Activated naive CD4-positive, alpha-beta T cell treated with anti-CD3 and anti-CD28 coated beads for 36 hours (primary cell): ENCODE data around the gene VPS52. TPM values are rescaled to one million over a fixed set of nuclear protein-coding genes. Genes with fewer than 3 reads are reported as not detected.
A peak's percentile ranks its signal among the peaks of the same experiment; 100 is the strongest.

Source experiments
- CTCF ChIA-PET: fragments of 350-600 bp; sonication (Branson Sonifier 250); formaldehyde crosslinking; loops from one replicate; lab custom pipeline; 2021; ENCODE audit warnings: antibody characterized with exemption; lab: Charles Lee
- DNase-seq: peaks from one replicate; pipeline ENCODE4 v3.0.0-alpha.2; 2020
- H3K27ac Mint-ChIP-seq: one replicate; pipeline ENCODE4 v1.8.0; 2021; ENCODE audit warnings: mild to moderate bottlenecking, mixed read lengths
- H3K27me3 Mint-ChIP-seq: one replicate; pipeline ENCODE4 v1.8.0; 2021; ENCODE audit warnings: low read depth, mixed read lengths
- H3K36me3 Mint-ChIP-seq: one replicate; pipeline ENCODE4 v1.8.0; 2021; ENCODE audit warnings: low read depth, mixed read lengths
- H3K4me1 Mint-ChIP-seq: one replicate; pipeline ENCODE4 v1.8.0; 2021; ENCODE audit warnings: low read depth, mixed read lengths
- H3K4me3 Mint-ChIP-seq: one replicate; pipeline ENCODE4 v1.8.0; 2021; ENCODE audit warnings: mild to moderate bottlenecking, moderate library complexity, mixed read lengths
- H3K9me3 Mint-ChIP-seq: one replicate; pipeline ENCODE4 v1.8.0; 2021; ENCODE audit warnings: mixed read lengths
- intact Hi-C: fragments of 100-400 bp; cut with micrococcal nuclease; formaldehyde crosslinking; loops from one replicate; pipeline ENCODE4 v1.15.1; 2023
- total RNA-seq, 2 experiments: library from RNA; stranded (reverse); gene quantifications; one replicate each; pipeline ENCODE4 v1.2.3, GENCODE V29; 2021

The VPS52 gene
- total RNA-seq, 2 experiments from 2014 or later = 30.3 to 31.0 TPM

- no peaks in the 10 kb centered on the region for H3K27me3 Mint-ChIP-seq
- H3K4me1 Mint-ChIP-seq = peaks cover 26% of the 10 kb centered on the region
- H3K9me3 Mint-ChIP-seq = no peaks in the 10 kb centered on the region
- CTCF ChIA-PET = no interaction called here
- H3K36me3 Mint-ChIP-seq = peaks cover 25% of the 10 kb centered on the region
- no peak for DNase-seq
- intact Hi-C loops = no loop called here
- H3K4me3 Mint-ChIP-seq = no peak overlapping the region
- no peak overlapping the region for H3K27ac Mint-ChIP-seq
Measured at GRCh38 chr6:33254591-33254990, 17.1 kb downstream of the VPS52 start.

DNA sequence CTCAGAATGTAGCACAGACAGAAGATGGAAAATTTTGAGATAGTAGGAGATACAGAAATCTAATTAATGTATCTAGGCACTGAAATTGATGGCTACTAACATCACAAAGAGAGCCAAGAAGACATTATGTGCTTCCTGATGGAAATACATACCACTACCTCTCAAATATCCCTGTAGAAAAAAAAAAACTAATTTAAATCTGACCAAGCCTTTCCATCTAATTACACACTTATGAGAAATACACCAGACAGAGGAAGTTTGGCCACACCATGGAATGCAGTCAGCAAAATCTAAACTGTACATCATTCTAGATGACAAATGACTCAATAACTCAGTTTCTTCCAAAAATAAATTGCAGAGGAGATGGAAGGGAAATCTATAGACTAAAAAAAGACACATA is 18.9 kb downstream of the VPS52 start:
- no peaks in the 10 kb centered on the region for H3K9me3 Mint-ChIP-seq
- intact Hi-C loops = no loop called here
- H3K36me3 Mint-ChIP-seq = peaks cover 22% of the 10 kb centered on the region
- H3K4me3 Mint-ChIP-seq = no peak overlapping the region
- H3K27ac Mint-ChIP-seq = no peak overlapping the region
- no peaks in the 10 kb centered on the region for H3K27me3 Mint-ChIP-seq
- H3K4me1 Mint-ChIP-seq = peaks cover 37% of the 10 kb centered on the region
- CTCF ChIA-PET = no interaction called here
- no peak for DNase-seq

DNA sequence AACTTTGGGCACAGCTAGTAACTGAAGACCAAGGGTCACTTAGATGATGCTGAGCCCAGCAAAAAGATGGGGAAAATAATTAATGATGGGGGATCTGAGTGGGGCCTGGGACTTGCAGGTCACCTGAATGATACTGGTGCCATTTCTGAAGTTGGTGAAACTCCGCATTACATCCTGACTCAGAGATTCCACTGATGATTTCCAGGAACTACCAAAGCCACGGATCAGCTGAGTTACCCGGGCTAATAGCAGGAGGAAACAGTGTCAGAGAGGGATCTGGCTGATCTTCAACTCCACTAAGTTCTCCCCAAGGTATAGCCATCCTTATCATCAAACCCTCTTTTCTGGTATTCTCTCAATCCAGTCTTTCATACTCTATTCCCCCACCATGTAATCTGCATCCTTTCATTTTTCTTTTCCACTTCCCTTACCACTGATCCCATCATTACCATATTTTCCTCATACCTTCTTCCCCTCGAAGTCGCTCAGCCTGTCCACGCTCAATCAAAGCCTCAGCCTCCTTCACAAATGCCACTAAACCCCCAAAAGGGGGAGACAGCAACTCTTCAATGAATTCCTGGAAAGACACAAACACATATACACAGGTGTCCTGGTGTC is 20.2 kb downstream of the VPS52 start:
- DNase-seq = no peak
- Mint-ChIP-seq H3K27me3 (no peaks in the 10 kb centered on the region), H3K4me3 (no peak overlapping the region), H3K36me3 (peaks cover 21% of the 10 kb centered on the region), H3K4me1 (peaks cover 37% of the 10 kb centered on the region), H3K27ac (no peak overlapping the region), H3K9me3 (no peaks in the 10 kb centered on the region)
- CTCF ChIA-PET = interaction anchor here (1.4 to 1.9 kb wide), 2 partner anchors 20 to 25 kb away, joined by 3 to 6 read pairs; partner anchors contain the start of genes B3GALT4, RPS18 and VPS52
- intact Hi-C loops = no loop called here

- no peaks in the 10 kb centered on the region for H3K27me3 Mint-ChIP-seq
- H3K9me3 Mint-ChIP-seq = no peaks in the 10 kb centered on the region
- peak overlapping the region; percentile 90 for H3K4me3 Mint-ChIP-seq
- intact Hi-C loops = no loop called here
- CTCF ChIA-PET = interaction anchor here (1.0 to 5.5 kb wide), 8 partner anchors 11 to 126 kb away, joined by 3 to 57 read pairs (median 3); partner anchors contain the start of genes B3GALT4, RPS18 and VPS52
- H3K4me1 Mint-ChIP-seq = peaks cover 37% of the 10 kb centered on the region
- DNase-seq = no peak
- peaks cover 21% of the 10 kb centered on the region for H3K36me3 Mint-ChIP-seq
- peak overlapping the region; percentile 93 for H3K27ac Mint-ChIP-seq
Measured at GRCh38 chr6:33250731-33251130, 20.9 kb downstream of the VPS52 start.

DNA sequence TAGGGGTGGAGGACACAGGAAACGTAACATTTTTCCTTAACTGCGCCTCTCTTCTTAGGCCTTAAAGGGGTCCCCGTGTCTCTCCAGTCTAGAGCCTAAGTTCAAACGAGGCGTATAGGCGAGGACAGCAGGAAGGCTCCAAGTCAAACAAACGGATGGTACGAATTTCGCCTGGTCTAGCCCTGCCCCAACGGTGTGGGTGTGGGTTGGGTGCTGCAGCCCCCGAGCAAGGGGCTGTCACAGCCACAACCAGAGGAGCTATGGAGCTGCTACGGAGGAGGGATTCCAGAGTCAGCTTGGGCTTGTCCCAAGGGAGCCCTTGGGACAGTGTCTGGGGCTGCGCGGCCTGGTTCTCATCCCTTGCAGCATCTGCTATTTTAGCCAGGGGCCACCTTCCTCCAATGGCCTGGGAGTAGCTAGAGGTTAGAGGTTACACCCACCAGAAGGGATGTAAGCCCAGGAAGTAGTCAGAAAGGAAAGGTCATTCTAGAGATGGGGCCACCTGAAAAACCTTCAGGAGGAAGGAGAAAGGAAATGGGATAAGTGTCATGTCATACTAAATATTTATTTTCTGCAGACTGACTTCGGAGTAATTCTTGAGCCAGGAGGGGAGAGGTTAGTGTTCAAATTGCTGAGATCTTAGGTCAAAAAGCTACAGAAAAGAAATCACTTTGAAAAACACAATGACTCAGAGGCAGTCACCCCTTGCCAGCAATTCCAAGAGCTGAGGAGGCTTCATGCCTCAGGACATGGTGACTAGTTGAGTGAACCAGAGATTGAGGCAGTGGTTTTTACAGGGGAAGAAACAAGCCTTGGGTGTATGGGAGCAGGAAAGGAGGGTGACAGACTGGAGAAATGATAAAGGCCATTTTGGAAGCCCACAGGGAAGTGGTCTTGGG is 21.7 kb downstream of the VPS52 start:
- H3K27ac Mint-ChIP-seq = peak overlapping the region; percentile 93
- CTCF ChIA-PET = interaction anchor here (1.0 to 5.5 kb wide), 16 partner anchors 8 to 230 kb away, joined by 3 to 57 read pairs (median 5); partner anchors contain the start of genes B3GALT4, HSD17B8, PFDN6 and RPS18
- H3K4me3 Mint-ChIP-seq = peak overlapping the region; percentile 90
- H3K9me3 Mint-ChIP-seq = no peaks in the 10 kb centered on the region
- H3K27me3 Mint-ChIP-seq = no peaks in the 10 kb centered on the region
- H3K36me3 Mint-ChIP-seq = peaks cover 21% of the 10 kb centered on the region
- peak; percentile 36 for DNase-seq
- peaks cover 37% of the 10 kb centered on the region for H3K4me1 Mint-ChIP-seq
- intact Hi-C loops = loop anchor here (1.0 to 2.0 kb wide), 7 partner anchors 21 to 73 kb away; partner anchors contain the start of genes PFDN6, RXRB, SLC39A7 and TAPBP

DNA sequence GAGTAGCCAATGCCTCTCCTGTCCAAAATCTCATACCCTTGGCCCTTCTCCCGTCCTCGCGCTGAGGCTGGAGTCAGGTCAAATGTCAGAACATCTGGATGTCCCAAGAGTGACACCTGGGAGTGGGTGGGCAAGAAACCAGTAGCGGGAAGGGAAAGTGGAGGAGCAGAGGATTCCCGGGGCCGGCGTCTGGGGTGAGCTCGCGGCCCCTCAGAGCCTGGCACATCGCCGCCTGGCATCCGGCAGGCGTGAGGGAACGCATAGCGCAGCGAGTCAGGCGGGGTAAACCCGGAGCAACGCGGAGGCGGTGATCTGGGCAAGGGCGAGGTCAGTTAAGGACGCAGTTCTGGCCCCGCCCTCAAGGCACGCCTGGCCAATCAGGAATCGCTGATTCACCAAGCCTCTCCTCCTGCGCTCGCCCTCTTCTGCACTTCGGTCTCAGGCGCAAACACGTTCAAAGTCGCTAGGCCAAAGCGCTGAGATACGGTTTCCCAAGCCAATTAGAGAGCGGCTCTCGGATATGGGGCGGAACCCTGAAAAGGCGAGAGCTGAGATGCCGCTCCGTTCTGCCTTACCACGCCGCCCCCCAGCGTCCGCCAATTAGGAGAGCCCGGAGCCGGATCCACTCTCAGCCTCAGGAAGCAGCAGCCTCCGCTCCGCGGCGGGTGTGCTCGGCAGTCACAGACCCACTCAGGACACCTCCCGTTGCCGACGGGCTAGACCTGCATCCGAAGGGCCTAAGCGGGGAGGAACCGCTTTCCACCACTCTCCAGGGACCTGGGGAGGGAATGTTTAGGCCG is 22.5 kb downstream of the VPS52 start:
- Mint-ChIP-seq H3K4me1 (peaks cover 37% of the 10 kb centered on the region), H3K36me3 (peaks cover 21% of the 10 kb centered on the region), H3K27me3 (no peaks in the 10 kb centered on the region), H3K9me3 (no peaks in the 10 kb centered on the region), H3K27ac (peak overlapping the region; percentile 93), H3K4me3 (peak overlapping the region; percentile 90)
- CTCF ChIA-PET = interaction anchor here (0.8 to 5.5 kb wide), 30 partner anchors 9 to 235 kb away, joined by 3 to 57 read pairs (median 5); partner anchors contain the start of genes B3GALT4, HSD17B8, PFDN6 and RING1
- peak; percentile 99 for DNase-seq
- intact Hi-C loops = loop anchor here (1.0 to 2.0 kb wide), 11 partner anchors 22 to 235 kb away; partner anchors contain the start of genes PFDN6, RXRB, SLC39A7 and TAPBP

DNA sequence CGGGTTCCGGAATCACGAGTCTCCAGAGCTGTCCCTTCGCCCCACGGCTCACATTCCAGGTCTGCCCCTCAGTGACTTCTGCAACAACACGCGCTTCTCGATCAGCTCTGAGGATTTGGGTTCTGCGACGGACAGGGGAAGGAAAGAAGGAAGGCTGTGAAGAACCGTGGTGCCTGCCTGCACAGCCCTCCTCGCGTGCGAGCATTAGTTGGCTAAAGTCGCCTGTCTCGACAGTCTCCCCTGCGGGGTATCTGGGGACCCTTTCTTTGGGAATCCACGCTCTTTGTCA is 23.1 kb downstream of the VPS52 start:
- CTCF ChIA-PET = interaction anchor here (0.8 to 5.5 kb wide), 28 partner anchors 9 to 234 kb away, joined by 3 to 57 read pairs (median 5); partner anchors contain the start of genes B3GALT4, HSD17B8, RING1 and RPS18
- DNase-seq = no peak
- H3K4me1 Mint-ChIP-seq = peaks cover 37% of the 10 kb centered on the region
- no peaks in the 10 kb centered on the region for H3K27me3 Mint-ChIP-seq
- no peaks in the 10 kb centered on the region for H3K9me3 Mint-ChIP-seq
- intact Hi-C loops = loop anchor here (1.0 to 2.0 kb wide), 5 partner anchors 66 to 234 kb away; partner anchors contain the start of gene TAPBP
- H3K36me3 Mint-ChIP-seq = peaks cover 21% of the 10 kb centered on the region
- peak overlapping the region; percentile 93 for H3K27ac Mint-ChIP-seq
- peak overlapping the region; percentile 90 for H3K4me3 Mint-ChIP-seq

DNA sequence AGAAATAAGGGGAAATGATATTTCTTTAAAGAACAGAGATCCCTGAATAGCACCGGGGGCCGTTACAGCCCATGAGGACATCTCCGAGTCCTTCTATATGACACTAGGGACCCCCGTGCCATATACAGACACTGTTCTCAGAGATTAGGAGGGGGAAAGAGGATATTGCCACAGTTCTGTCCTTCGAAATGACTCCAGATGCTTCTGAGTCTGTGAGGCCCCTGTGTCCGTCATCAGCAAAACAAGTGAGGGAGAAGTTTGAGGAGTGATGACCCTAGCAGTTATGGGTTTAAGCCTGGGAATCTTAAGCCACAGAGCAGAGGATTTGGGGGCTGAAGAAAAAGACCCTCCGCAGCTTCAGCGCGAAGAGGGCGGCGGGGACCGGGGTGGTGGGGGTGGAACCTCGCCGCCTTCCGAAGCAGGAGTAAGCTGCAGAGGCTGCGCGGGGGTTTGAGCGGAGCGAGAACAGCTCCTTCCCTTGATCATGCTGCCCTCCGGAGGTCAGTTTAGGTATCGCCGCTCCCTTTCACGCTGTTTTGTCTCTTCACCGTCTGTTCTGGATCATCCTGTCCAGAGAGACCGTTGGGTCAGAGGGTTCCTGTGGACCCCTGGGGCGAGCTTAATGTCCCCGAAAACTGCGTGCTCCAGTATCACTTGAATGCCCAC is 23.6 kb downstream of the VPS52 start:
- peak overlapping the region; percentile 93 for H3K27ac Mint-ChIP-seq
- no peaks in the 10 kb centered on the region for H3K9me3 Mint-ChIP-seq
- intact Hi-C loops = loop anchor here (1.0 to 2.0 kb wide), 5 partner anchors 67 to 234 kb away; partner anchors contain the start of gene TAPBP
- CTCF ChIA-PET = interaction anchor here (0.7 to 5.5 kb wide), 28 partner anchors 8 to 234 kb away, joined by 3 to 57 read pairs (median 5); partner anchors contain the start of genes B3GALT4, HSD17B8, RING1 and RPS18
- peaks cover 21% of the 10 kb centered on the region for H3K36me3 Mint-ChIP-seq
- peak; percentile 97 for DNase-seq
- no peaks in the 10 kb centered on the region for H3K27me3 Mint-ChIP-seq
- peak overlapping the region; percentile 90 for H3K4me3 Mint-ChIP-seq
- H3K4me1 Mint-ChIP-seq = peaks cover 39% of the 10 kb centered on the region

- Mint-ChIP-seq H3K4me1 (peaks cover 18% of the 10 kb centered on the region), H3K9me3 (no peaks in the 10 kb centered on the region), H3K27me3 (peaks cover 3% of the 10 kb centered on the region), H3K4me3 (no peak overlapping the region), H3K27ac (no peak overlapping the region), H3K36me3 (no peaks in the 10 kb centered on the region)
- intact Hi-C loops = no loop called here
- CTCF ChIA-PET = interaction anchor here (0.8 kb wide), 1 partner anchor 46 kb away, joined by 3 read pairs; no protein-coding TSS in a partner anchor
- no peak for DNase-seq
Measured at GRCh38 chr6:33243476-33243875, 28.2 kb downstream of the VPS52 start.

- H3K27ac Mint-ChIP-seq = no peak overlapping the region
- H3K4me1 Mint-ChIP-seq = peaks cover 14% of the 10 kb centered on the region
- CTCF ChIA-PET = no interaction called here
- H3K36me3 Mint-ChIP-seq = no peaks in the 10 kb centered on the region
- H3K27me3 Mint-ChIP-seq = peaks cover 3% of the 10 kb centered on the region
- intact Hi-C loops = loop anchor here (1.0 kb wide), 1 partner anchor 37 kb away; no protein-coding TSS in a partner anchor
- H3K4me3 Mint-ChIP-seq = no peak overlapping the region
- no peaks in the 10 kb centered on the region for H3K9me3 Mint-ChIP-seq
- no peak for DNase-seq
Measured at GRCh38 chr6:33241968-33242367, 29.7 kb downstream of the VPS52 start.

DNA sequence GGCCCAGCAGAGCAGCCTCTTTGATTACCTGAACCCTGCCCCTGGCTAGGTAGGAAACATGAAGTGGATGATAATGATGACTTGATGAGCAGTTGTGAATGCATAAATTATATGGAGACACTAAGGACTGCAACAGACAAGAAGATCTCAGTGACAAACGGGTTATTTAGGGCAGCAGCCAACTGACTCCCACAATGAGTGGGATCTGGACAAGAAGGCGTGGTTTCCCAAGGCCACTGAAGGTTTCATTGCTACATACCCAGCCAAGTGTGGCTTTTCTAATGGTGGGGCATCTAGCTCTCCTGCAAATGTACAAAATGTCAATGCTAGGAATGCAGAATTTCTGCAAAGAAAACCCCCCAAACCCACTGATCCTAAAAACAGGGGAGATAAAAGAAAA is 33.9 kb downstream of the VPS52 start:
- no peaks in the 10 kb centered on the region for H3K9me3 Mint-ChIP-seq
- no peak for DNase-seq
- no peaks in the 10 kb centered on the region for H3K36me3 Mint-ChIP-seq
- no peak overlapping the region for H3K4me3 Mint-ChIP-seq
- H3K27me3 Mint-ChIP-seq = peaks cover 15% of the 10 kb centered on the region
- CTCF ChIA-PET = interaction anchor here (0.6 kb wide), 1 partner anchor 87 kb away, joined by 3 read pairs; no protein-coding TSS in a partner anchor
- intact Hi-C loops = no loop called here
- H3K27ac Mint-ChIP-seq = no peak overlapping the region
- H3K4me1 Mint-ChIP-seq = peaks cover 12% of the 10 kb centered on the region
